Immature natural killer cell (primary cell): ENCODE data around the gene OR7G1. TPM values are rescaled to one million over a fixed set of nuclear protein-coding genes. Genes with fewer than 3 reads are reported as not detected.

Experiments used
- DNase-seq, 3 donors: peaks; one replicate each; pipeline ENCODE4 v3.0.0; 2022; ENCODE audit warnings: mixed read lengths in 1 of 3
- H3K27ac Mint-ChIP-seq, 6 donors: one replicate each; pipeline ENCODE4 v1.8.0; 2020; ENCODE audit warnings: mixed read lengths in 6 of 6, mild to moderate bottlenecking in 5 of 6, inconsistent platforms in 4 of 6, moderate library complexity in 3 of 6
- H3K27me3 Mint-ChIP-seq, 3 donors: one replicate each; pipeline ENCODE4 v1.8.0; 2020 to 2021; ENCODE audit warnings: low read depth in 3 of 3, mild to moderate bottlenecking in 3 of 3, mixed read lengths in 3 of 3, moderate library complexity in 3 of 3, inconsistent platforms in 1 of 3
- H3K36me3 Mint-ChIP-seq, 3 donors: one replicate each; pipeline ENCODE4 v1.8.0; 2020; ENCODE audit warnings: mixed read lengths in 3 of 3, inconsistent platforms in 2 of 3, mild to moderate bottlenecking in 2 of 3
- H3K4me1 Mint-ChIP-seq, 2 donors: one replicate each; pipeline ENCODE4 v1.8.0; 2020; ENCODE audit warnings: inconsistent platforms in 2 of 2, mild to moderate bottlenecking in 2 of 2, mixed read lengths in 2 of 2, moderate library complexity in 1 of 2
- H3K4me3 Mint-ChIP-seq, 5 donors: one replicate each; pipeline ENCODE4 v1.8.0; 2020; ENCODE audit warnings: mild to moderate bottlenecking in 5 of 5, mixed read lengths in 5 of 5, inconsistent platforms in 3 of 5, moderate library complexity in 3 of 5
- H3K9me3 Mint-ChIP-seq, 6 donors: one replicate each; pipeline ENCODE4 v1.8.0; 2020; ENCODE audit warnings: mild to moderate bottlenecking in 6 of 6, mixed read lengths in 6 of 6, inconsistent platforms in 4 of 6, moderate library complexity in 3 of 6
- polyA plus RNA-seq, 3 donors: library from polyadenylated mRNA; unstranded; fragments of 300-500 nt; fragmentation: Illumina TruSeq; gene quantifications; one replicate each; pipeline ENCODE4 v1.2.3, GENCODE V29; 2021

The OR7G1 gene
- polyA plus RNA-seq, 3 donors from 2014 or later, result not detected

GRCh38 chr19:9070066-9070465, 45.5 kb downstream of the OR7G1 start:
- H3K36me3 Mint-ChIP-seq, result no peaks in the 10 kb centered on the region
- H3K4me3 Mint-ChIP-seq, result no peak overlapping the region
- H3K4me1 Mint-ChIP-seq, result no peaks in the 10 kb centered on the region
- peaks cover 0 to 6% (median 2%) of the 10 kb centered on the region in 3 donors for H3K27me3 Mint-ChIP-seq
- no peaks in the 10 kb centered on the region for H3K9me3 Mint-ChIP-seq
- DNase-seq, result no peak
- H3K27ac Mint-ChIP-seq, result no peak overlapping the region

- no peaks in the 10 kb centered on the region for H3K4me1 Mint-ChIP-seq
- H3K9me3 Mint-ChIP-seq, result no peaks in the 10 kb centered on the region
- no peaks in the 10 kb centered on the region for H3K36me3 Mint-ChIP-seq
- H3K27me3 Mint-ChIP-seq, result peaks cover 0 to 4% (median 2%) of the 10 kb centered on the region in 3 donors
- no peak overlapping the region for H3K27ac Mint-ChIP-seq
- no peak overlapping the region for H3K4me3 Mint-ChIP-seq
- no peak for DNase-seq
Observed at GRCh38 chr19:9065457-9066014, 50.0 kb downstream of the OR7G1 start.

Other genes starting within 250 kb of the OR7G1 start
- gene MUC16, start 105.4 kb downstream of the OR7G1 start, polyA plus RNA-seq, result not detected
- gene OR1M1, start 28.7 kb downstream of the OR7G1 start, polyA plus RNA-seq, result not detected
- not detected for gene OR7G2, start 8.3 kb downstream of the OR7G1 start, polyA plus RNA-seq
- not detected for gene OR7G3, start 11.2 kb upstream of the OR7G1 start, polyA plus RNA-seq
- gene ZNF317, start 24.6 kb upstream of the OR7G1 start, polyA plus RNA-seq, result 10 to 100 TPM; 20.3 to 40.4 (median 21.5) TPM
- gene OR7D2, start 63.2 kb upstream of the OR7G1 start, polyA plus RNA-seq, result not detected
- not detected for gene OR7D4, start 103.8 kb upstream of the OR7G1 start, polyA plus RNA-seq
- gene OR7E24, start 135.2 kb upstream of the OR7G1 start, polyA plus RNA-seq, result not detected
- 10 to 100 TPM in 2 of 3 donors, 1 to 10 TPM in 1; 8.1 to 11.0 (median 10.9) TPM for gene ZNF699, start 194.1 kb upstream of the OR7G1 start, polyA plus RNA-seq
- gene ZNF559, start 208.4 kb upstream of the OR7G1 start, polyA plus RNA-seq, result 10 to 100 TPM; 12.3 to 26.4 (median 16.4) TPM
- under 1 TPM in 1 of 3 donors, not detected in 2; 0.52 TPM for gene ZNF177, start 247.2 kb upstream of the OR7G1 start, polyA plus RNA-seq